Measurements from ENCODE around the gene NUDT11.
A peak's percentile ranks its signal among the peaks of the same experiment; 100 is the strongest.

NUDT11 gene

GRCh38 chrX:51459125-51459524 is 37.3 kb downstream of the NUDT11 start:
- Histone ChIP-seq H3K36me3 (ENCODE audit: insufficient read depth, low read length) (no peaks in the 10 kb centered on the region), H2AFZ (ENCODE audit: low read length) (no peak overlapping the region), H3K4me2 (ENCODE audit: low read depth, low read length, poor library complexity, severe bottlenecking) (no peak overlapping the region), H3K9ac (ENCODE audit: low read depth, low read length, poor library complexity, severe bottlenecking) (no peak overlapping the region), H3F3A (ENCODE audit: low read depth) (no peaks in the 10 kb centered on the region), H3K27me3 (ENCODE audit: insufficient read depth, low read length, poor library complexity, severe bottlenecking) (no peaks in the 10 kb centered on the region), H3K4me3 (ENCODE audit: low read length, poor library complexity, severe bottlenecking) (no peak overlapping the region), H3K9me3 (ENCODE audit: insufficient read depth, low read depth, low read length) (no peaks in the 10 kb centered on the region), H3K9me2 (replicated peaks; ENCODE audit: low read depth, low read length) (no peaks in the 10 kb centered on the region), H3K4me1 (ENCODE audit: insufficient read depth, low read length, poor library complexity, severe bottlenecking) (no peaks in the 10 kb centered on the region), H3K79me2 (ENCODE audit: insufficient read depth, low read length) (no peaks in the 10 kb centered on the region), H4K20me1 (ENCODE audit: insufficient read depth, low read length, poor library complexity, severe bottlenecking) (no peaks in the 10 kb centered on the region)
- TF ChIP-seq CTCF (conservative IDR thresholded peaks at IDR 0.05; ENCODE audit: low read length) (peak; percentile 56), EZH2phosphoT487 (IDR thresholded peaks at IDR 0.05; ENCODE audit: borderline replicate concordance) (no peak)

GRCh38 chrX:51456814-51457213 is 39.6 kb downstream of the NUDT11 start:
- no peak overlapping the region for H3K4me3 ChIP-seq (ENCODE audit: low read length, poor library complexity, severe bottlenecking)
- no peaks in the 10 kb centered on the region for H3K27me3 ChIP-seq (ENCODE audit: insufficient read depth, low read length, poor library complexity, severe bottlenecking)
- no peak overlapping the region for H3K9ac ChIP-seq (ENCODE audit: low read depth, low read length, poor library complexity, severe bottlenecking)
- H3F3A ChIP-seq (ENCODE audit: low read depth): no peaks in the 10 kb centered on the region
- H2AFZ ChIP-seq (ENCODE audit: low read length): no peak overlapping the region
- no peaks in the 10 kb centered on the region for H3K4me1 ChIP-seq (ENCODE audit: insufficient read depth, low read length, poor library complexity, severe bottlenecking)
- no peaks in the 10 kb centered on the region for H3K79me2 ChIP-seq (ENCODE audit: insufficient read depth, low read length)
- H3K4me2 ChIP-seq (ENCODE audit: low read depth, low read length, poor library complexity, severe bottlenecking): no peak overlapping the region
- no peaks in the 10 kb centered on the region for H3K9me2 ChIP-seq (replicated peaks; ENCODE audit: low read depth, low read length)
- TF ChIP-seq EZH2phosphoT487 (IDR thresholded peaks at IDR 0.05; ENCODE audit: borderline replicate concordance) (no peak), CTCF (conservative IDR thresholded peaks at IDR 0.05; ENCODE audit: low read length) (0 out of 2 replicates have a peak, but pooled peaks have one; percentile 9)
- no peaks in the 10 kb centered on the region for H3K9me3 ChIP-seq (ENCODE audit: insufficient read depth, low read depth, low read length)
- H3K36me3 ChIP-seq (ENCODE audit: insufficient read depth, low read length): no peaks in the 10 kb centered on the region
- no peaks in the 10 kb centered on the region for H4K20me1 ChIP-seq (ENCODE audit: insufficient read depth, low read length, poor library complexity, severe bottlenecking)

GRCh38 chrX:51456246-51456645 is 40.1 kb downstream of the NUDT11 start:
- Histone ChIP-seq H3K9me3 (ENCODE audit: insufficient read depth, low read depth, low read length) (no peaks in the 10 kb centered on the region), H3K9ac (ENCODE audit: low read depth, low read length, poor library complexity, severe bottlenecking) (no peak overlapping the region), H3K4me1 (ENCODE audit: insufficient read depth, low read length, poor library complexity, severe bottlenecking) (no peaks in the 10 kb centered on the region), H3K79me2 (ENCODE audit: insufficient read depth, low read length) (no peaks in the 10 kb centered on the region), H3K4me2 (ENCODE audit: low read depth, low read length, poor library complexity, severe bottlenecking) (no peak overlapping the region), H4K20me1 (ENCODE audit: insufficient read depth, low read length, poor library complexity, severe bottlenecking) (no peaks in the 10 kb centered on the region), H3K27me3 (ENCODE audit: insufficient read depth, low read length, poor library complexity, severe bottlenecking) (no peaks in the 10 kb centered on the region), H2AFZ (ENCODE audit: low read length) (no peak overlapping the region), H3K36me3 (ENCODE audit: insufficient read depth, low read length) (no peaks in the 10 kb centered on the region), H3F3A (ENCODE audit: low read depth) (no peaks in the 10 kb centered on the region), H3K4me3 (ENCODE audit: low read length, poor library complexity, severe bottlenecking) (no peak overlapping the region), H3K9me2 (replicated peaks; ENCODE audit: low read depth, low read length) (no peaks in the 10 kb centered on the region)
- TF ChIP-seq EZH2phosphoT487 (IDR thresholded peaks at IDR 0.05; ENCODE audit: borderline replicate concordance): no peak
- no peak for TF ChIP-seq CTCF (conservative IDR thresholded peaks at IDR 0.05; ENCODE audit: low read length)

All from Loucy (cell line).